Stomach (tissue), 4 donors: ENCODE data around the gene PCDHB13.
"Not testable (repeated sequence)": the region's sequence is repeated elsewhere in the genome, so short reads cannot be mapped to it uniquely, and the experiment has no call there.

Experiments
- EP300 ChIP-seq: sonication (generic); formaldehyde crosslinking; IDR thresholded peaks from one replicate; pipeline ENCODE4 v1.6.1; 2017; ENCODE audit warnings: antibody characterized with exemption
- POLR2AphosphoS5 ChIP-seq, 3 donors: sonication (generic); formaldehyde crosslinking; IDR thresholded peaks; one replicate each; pipeline ENCODE4 v1.6.1; 2016; ENCODE audit warnings: antibody characterized with exemption in 3 of 3
- TF ChIP-seq, protein P1 (sequence below), 7 experiments: fragments of 450-650 bp in 4 of 7; fragments of 200-600 bp in 3 of 7; sonication (generic) in 3 of 7; IDR thresholded peaks; one replicate each; pipeline ENCODE4 v1.5.1; 2016 to 2019; ENCODE audit warnings: antibody characterized with exemption in 7 of 7, control low read depth in 2 of 7, mild to moderate bottlenecking in 1 of 7

DNA sequence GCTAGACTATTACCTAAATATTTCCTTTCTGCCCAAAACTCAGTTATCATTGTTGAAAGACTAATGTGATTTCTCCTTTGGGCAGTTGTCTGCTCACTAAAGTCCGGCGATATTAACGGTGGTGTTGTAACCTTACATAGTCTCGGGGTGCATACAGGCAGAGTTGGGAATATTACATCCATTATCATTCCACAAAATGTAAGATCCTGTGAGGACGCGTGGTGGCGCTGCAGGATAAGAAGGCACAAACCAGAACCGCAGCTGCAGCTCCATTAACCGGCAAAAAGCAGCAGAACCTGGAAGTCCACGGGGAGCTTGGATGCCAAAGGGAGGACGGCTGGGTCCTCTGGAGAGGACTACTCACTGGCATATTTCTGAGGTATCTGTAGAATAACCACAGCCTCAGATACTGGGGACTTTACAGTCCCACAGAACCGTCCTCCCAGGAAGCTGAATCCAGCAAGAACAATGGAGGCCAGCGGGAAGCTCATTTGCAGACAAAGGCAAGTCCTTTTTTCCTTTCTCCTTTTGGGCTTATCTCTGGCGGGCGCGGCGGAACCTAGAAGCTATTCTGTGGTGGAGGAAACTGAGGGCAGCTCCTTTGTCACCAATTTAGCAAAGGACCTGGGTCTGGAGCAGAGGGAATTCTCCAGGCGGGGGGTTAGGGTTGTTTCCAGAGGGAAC lies at the start of gene PCDHB13:
- TF ChIP-seq, protein P1, sequence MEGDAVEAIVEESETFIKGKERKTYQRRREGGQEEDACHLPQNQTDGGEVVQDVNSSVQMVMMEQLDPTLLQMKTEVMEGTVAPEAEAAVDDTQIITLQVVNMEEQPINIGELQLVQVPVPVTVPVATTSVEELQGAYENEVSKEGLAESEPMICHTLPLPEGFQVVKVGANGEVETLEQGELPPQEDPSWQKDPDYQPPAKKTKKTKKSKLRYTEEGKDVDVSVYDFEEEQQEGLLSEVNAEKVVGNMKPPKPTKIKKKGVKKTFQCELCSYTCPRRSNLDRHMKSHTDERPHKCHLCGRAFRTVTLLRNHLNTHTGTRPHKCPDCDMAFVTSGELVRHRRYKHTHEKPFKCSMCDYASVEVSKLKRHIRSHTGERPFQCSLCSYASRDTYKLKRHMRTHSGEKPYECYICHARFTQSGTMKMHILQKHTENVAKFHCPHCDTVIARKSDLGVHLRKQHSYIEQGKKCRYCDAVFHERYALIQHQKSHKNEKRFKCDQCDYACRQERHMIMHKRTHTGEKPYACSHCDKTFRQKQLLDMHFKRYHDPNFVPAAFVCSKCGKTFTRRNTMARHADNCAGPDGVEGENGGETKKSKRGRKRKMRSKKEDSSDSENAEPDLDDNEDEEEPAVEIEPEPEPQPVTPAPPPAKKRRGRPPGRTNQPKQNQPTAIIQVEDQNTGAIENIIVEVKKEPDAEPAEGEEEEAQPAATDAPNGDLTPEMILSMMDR (IDR thresholded peaks at IDR 0.05) = peak in 2 of 7 experiments; percentile 13 to 28
- not testable (repeated sequence) for TF ChIP-seq EP300; POLR2AphosphoS5 (IDR thresholded peaks at IDR 0.05)
